Measurements from ENCODE around the gene LCK.

GRCh38 chr1:32307324-32307723, 56.3 kb downstream of the LCK start:
- TF ChIP-seq, protein P1, sequence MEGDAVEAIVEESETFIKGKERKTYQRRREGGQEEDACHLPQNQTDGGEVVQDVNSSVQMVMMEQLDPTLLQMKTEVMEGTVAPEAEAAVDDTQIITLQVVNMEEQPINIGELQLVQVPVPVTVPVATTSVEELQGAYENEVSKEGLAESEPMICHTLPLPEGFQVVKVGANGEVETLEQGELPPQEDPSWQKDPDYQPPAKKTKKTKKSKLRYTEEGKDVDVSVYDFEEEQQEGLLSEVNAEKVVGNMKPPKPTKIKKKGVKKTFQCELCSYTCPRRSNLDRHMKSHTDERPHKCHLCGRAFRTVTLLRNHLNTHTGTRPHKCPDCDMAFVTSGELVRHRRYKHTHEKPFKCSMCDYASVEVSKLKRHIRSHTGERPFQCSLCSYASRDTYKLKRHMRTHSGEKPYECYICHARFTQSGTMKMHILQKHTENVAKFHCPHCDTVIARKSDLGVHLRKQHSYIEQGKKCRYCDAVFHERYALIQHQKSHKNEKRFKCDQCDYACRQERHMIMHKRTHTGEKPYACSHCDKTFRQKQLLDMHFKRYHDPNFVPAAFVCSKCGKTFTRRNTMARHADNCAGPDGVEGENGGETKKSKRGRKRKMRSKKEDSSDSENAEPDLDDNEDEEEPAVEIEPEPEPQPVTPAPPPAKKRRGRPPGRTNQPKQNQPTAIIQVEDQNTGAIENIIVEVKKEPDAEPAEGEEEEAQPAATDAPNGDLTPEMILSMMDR (IDR thresholded peaks at IDR 0.05) = no peak
- TF ChIP-seq ZFX (IDR thresholded peaks at IDR 0.05; ENCODE audit: borderline replicate concordance) = no peak

All from 22Rv1 (cell line).